Endodermal cell (in vitro differentiated cells): ENCODE results near the gene CCDC91. TPM values are rescaled to one million over a fixed set of nuclear protein-coding genes. Genes with fewer than 3 reads are reported as not detected.

Source experiments
- DNase-seq: peaks from one replicate; pipeline ENCODE4 v3.0.0-alpha.2; 2017
- H3K27ac ChIP-seq: 2 replicates; pipeline ENCODE4 v1.5.1; 2013; ENCODE audit warnings: mild to moderate bottlenecking, low read depth, low read length, moderate library complexity
- H3K27me3 ChIP-seq: 2 replicates; pipeline ENCODE4 v1.6.1; 2013; ENCODE audit warnings: mild to moderate bottlenecking, low read length, moderate library complexity; ENCODE audit not compliant: insufficient read depth, control insufficient read depth, poor library complexity, severe bottlenecking
- H3K36me3 ChIP-seq: 2 replicates; pipeline ENCODE4 v1.7.0; 2013; ENCODE audit warnings: mild to moderate bottlenecking, low read length, moderate library complexity; ENCODE audit not compliant: control insufficient read depth, insufficient read depth
- H3K4me1 ChIP-seq: one replicate; pipeline ENCODE4 v1.7.0; 2013; ENCODE audit warnings: low read length; ENCODE audit not compliant: control insufficient read depth, insufficient read depth
- H3K4me3 ChIP-seq: 2 replicates; pipeline ENCODE4 v1.5.1; 2013; ENCODE audit warnings: mild to moderate bottlenecking, low read length, moderate library complexity
- H3K9ac ChIP-seq: 2 replicates; pipeline ENCODE4 v1.6.1; 2013; ENCODE audit warnings: mild to moderate bottlenecking, low read length, moderate library complexity; ENCODE audit not compliant: poor library complexity, severe bottlenecking; ENCODE audit errors: extremely low read depth
- H3K9me3 ChIP-seq: 2 replicates; pipeline ENCODE4 v1.6.1; 2013; ENCODE audit warnings: mild to moderate bottlenecking, low read length, moderate library complexity; ENCODE audit not compliant: control insufficient read depth
- H3K27ac Mint-ChIP-seq: 2 replicates; pipeline ENCODE4 v1.8.0; 2020; ENCODE audit warnings: mixed read lengths
- H3K27me3 Mint-ChIP-seq: 2 replicates; pipeline ENCODE4 v1.8.0; 2021; ENCODE audit warnings: mild to moderate bottlenecking, mixed read lengths; ENCODE audit not compliant: insufficient read depth
- H3K36me3 Mint-ChIP-seq: 2 replicates; pipeline ENCODE4 v1.8.0; 2020; ENCODE audit warnings: low read depth, mixed read lengths
- H3K4me1 Mint-ChIP-seq: 2 replicates; pipeline ENCODE4 v1.8.0; 2020; ENCODE audit warnings: mixed read lengths
- H3K4me3 Mint-ChIP-seq: 2 replicates; pipeline ENCODE4 v1.8.0; 2020; ENCODE audit warnings: mild to moderate bottlenecking, moderate library complexity, mixed read lengths
- H3K9me3 Mint-ChIP-seq: 2 replicates; pipeline ENCODE4 v1.8.0; 2020; ENCODE audit warnings: mild to moderate bottlenecking, mixed read lengths
- WGBS, 2 experiments: methylation state at CpG; one replicate each; pipeline versions ENCODE4 v1.1.5 to v1.1.7; 2013; ENCODE audit warnings: missing lambda C conversion rate in 2 of 2, mixed read lengths in 1 of 2; ENCODE audit not compliant: insufficient coverage in 1 of 2, insufficient read length in 1 of 2; 5-methylcytosine and 5-hydroxymethylcytosine counted together
- total RNA-seq, 2 donors: library from RNA; stranded (reverse); fragmentation: NEBNext Ultra II Directional in 1 of 2; extraction: Animal tissue kit (Norgen Biotek cat#: 25700) in 1 of 2; gene quantifications; 2 replicates in 1 of 2; 3 replicates in 1 of 2; pipeline ENCODE4 v1.2.1, GENCODE V29; 2021
- TF ChIP-seq, protein P1 (sequence below): fragments of 200-600 bp; sonication (generic); conservative IDR thresholded peaks from 2 replicates; pipeline ENCODE4 v1.5.0; 2021; ENCODE audit warnings: antibody characterized with exemption, mild to moderate bottlenecking

CCDC91 gene
- total RNA-seq, 2 donors from 2014 or later: 25.3 to 45.7 TPM

DNA sequence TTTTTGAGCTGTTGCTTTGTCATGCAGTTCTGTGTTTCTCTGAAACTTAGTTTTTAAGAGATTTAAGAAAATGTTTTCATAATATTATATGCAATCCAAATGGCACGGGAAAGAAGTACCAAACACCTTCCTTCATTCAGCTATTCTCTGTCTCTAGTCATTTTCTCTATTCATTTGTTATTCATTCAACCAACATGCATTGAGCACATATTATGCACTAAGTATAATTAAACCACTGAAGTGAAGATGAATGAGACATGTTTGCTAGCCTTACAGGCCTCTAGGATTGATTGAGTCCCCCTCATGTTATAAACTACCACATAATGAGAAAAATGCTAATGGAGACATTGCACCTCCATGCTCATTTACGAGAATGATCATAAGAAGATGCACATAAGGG, 45.7 kb upstream of the CCDC91 start:
- Histone ChIP-seq H3K27ac (no peak overlapping the region), H3K36me3 (no peaks in the 10 kb centered on the region), H3K4me3 (no peak overlapping the region), H3K4me1 (no peaks in the 10 kb centered on the region), H3K27me3 (no peaks in the 10 kb centered on the region), H3K9me3 (no peaks in the 10 kb centered on the region), H3K9ac (no peak overlapping the region)
- Mint-ChIP-seq H3K27ac (no peak overlapping the region), H3K4me3 (no peak overlapping the region), H3K4me1 (no peaks in the 10 kb centered on the region), H3K9me3 (no peaks in the 10 kb centered on the region), H3K27me3 (no peaks in the 10 kb centered on the region), H3K36me3 (no peaks in the 10 kb centered on the region)
- 70 to 96% methylated on average over 2 of the region's 2 CpGs for WGBS, 2 experiments
- TF ChIP-seq, protein P1, sequence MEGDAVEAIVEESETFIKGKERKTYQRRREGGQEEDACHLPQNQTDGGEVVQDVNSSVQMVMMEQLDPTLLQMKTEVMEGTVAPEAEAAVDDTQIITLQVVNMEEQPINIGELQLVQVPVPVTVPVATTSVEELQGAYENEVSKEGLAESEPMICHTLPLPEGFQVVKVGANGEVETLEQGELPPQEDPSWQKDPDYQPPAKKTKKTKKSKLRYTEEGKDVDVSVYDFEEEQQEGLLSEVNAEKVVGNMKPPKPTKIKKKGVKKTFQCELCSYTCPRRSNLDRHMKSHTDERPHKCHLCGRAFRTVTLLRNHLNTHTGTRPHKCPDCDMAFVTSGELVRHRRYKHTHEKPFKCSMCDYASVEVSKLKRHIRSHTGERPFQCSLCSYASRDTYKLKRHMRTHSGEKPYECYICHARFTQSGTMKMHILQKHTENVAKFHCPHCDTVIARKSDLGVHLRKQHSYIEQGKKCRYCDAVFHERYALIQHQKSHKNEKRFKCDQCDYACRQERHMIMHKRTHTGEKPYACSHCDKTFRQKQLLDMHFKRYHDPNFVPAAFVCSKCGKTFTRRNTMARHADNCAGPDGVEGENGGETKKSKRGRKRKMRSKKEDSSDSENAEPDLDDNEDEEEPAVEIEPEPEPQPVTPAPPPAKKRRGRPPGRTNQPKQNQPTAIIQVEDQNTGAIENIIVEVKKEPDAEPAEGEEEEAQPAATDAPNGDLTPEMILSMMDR: no peak
- DNase-seq: no peak

DNA sequence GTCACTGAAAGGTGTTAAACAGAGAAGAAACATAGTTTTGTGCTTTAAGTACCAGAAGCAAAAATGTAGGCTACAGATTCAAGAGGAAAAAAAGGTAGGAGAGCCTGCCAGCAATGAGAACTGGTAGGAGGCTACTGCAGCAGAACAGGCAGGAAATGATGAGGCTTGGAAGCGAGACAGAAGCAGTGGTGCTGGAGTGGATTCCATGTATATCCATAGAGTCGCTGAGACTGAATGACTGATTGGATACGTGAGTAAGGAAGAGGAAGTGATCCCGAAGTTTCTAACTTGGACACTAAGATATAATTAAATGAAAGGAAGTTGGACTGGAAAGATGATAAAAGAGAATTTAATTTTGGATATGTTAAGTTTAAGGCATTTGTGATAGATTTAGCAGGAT, 45.0 kb upstream of the CCDC91 start:
- Histone ChIP-seq H3K27me3 (no peaks in the 10 kb centered on the region), H3K36me3 (no peaks in the 10 kb centered on the region), H3K27ac (no peak overlapping the region), H3K4me1 (no peaks in the 10 kb centered on the region), H3K9me3 (no peaks in the 10 kb centered on the region), H3K4me3 (no peak overlapping the region), H3K9ac (no peak overlapping the region)
- Mint-ChIP-seq H3K4me3 (no peak overlapping the region), H3K36me3 (no peaks in the 10 kb centered on the region), H3K9me3 (no peaks in the 10 kb centered on the region), H3K27ac (no peak overlapping the region), H3K4me1 (no peaks in the 10 kb centered on the region), H3K27me3 (no peaks in the 10 kb centered on the region)
- TF ChIP-seq, protein P1: no peak
- 92 to 97% methylated on average over 4 of the region's 4 CpGs for WGBS, 2 experiments
- no peak for DNase-seq

DNA sequence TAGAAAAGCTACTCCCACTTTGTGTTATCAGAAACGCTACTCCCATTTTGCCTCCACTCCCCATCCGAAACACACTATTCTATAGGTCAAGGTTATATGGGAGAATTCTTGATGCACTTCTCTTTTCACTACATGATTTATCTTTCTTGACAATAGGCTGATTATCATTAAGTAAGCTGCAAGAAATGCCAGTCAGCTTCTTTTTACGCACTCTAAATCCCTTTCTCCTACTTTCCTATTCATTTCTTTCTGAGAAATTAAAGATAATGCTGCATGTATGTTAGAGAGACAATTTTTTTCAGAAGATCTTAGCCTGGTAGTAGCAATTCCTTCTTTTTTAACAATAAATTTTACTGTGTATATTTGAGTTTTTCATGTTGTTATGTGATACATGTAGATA, 41.0 kb upstream of the CCDC91 start:
- Mint-ChIP-seq H3K4me3 (no peak overlapping the region), H3K4me1 (no peaks in the 10 kb centered on the region), H3K27ac (no peak overlapping the region), H3K36me3 (no peaks in the 10 kb centered on the region), H3K27me3 (no peaks in the 10 kb centered on the region), H3K9me3 (peaks cover 12% of the 10 kb centered on the region)
- H3K36me3 ChIP-seq: no peaks in the 10 kb centered on the region
- no peak overlapping the region for H3K9ac ChIP-seq
- no peaks in the 10 kb centered on the region for H3K4me1 ChIP-seq
- no peaks in the 10 kb centered on the region for H3K9me3 ChIP-seq
- no peak overlapping the region for H3K27ac ChIP-seq
- 56% methylated on average over 3 of the region's 3 CpGs; no CpG with 5 or more reads in 1 of the 2 experiments for WGBS, 2 experiments
- DNase-seq: no peak
- no peak overlapping the region for H3K4me3 ChIP-seq
- TF ChIP-seq, protein P1: no peak
- H3K27me3 ChIP-seq: no peaks in the 10 kb centered on the region
